Measurements from ENCODE around the gene GRK5.

GRCh38 chr10:119219871-119220270 is 12.5 kb downstream of the GRK5 start:
- TF ChIP-seq SIN3A (IDR thresholded peaks at IDR 0.05; ENCODE audit: borderline replicate concordance, insufficient read depth, low read depth, low read length) = no peak
- TF ChIP-seq CTCF (IDR thresholded peaks at IDR 0.05) = no peak
- no peak for TF ChIP-seq TCF7L2 (IDR thresholded peaks at IDR 0.05; ENCODE audit: low read depth, low read length)

Data from Panc1 (cell line).